CD4-positive, alpha-beta T cell (primary cell): ENCODE measurements around the gene NELFA. TPM values are rescaled to one million over a fixed set of nuclear protein-coding genes. Genes with fewer than 3 reads are reported as not detected.

Experiments
- ATAC-seq: fragments of 200-7000 bp; cut with Tn5 transposase; one replicate; pipeline ENCODE4 v1.10.0; 2022; ENCODE audit warnings: mild to moderate bottlenecking; ENCODE audit not compliant: poor library complexity
- CTCF ChIA-PET: fragments of 350-600 bp; sonication (Branson Sonifier 250); formaldehyde crosslinking; loops from one replicate; lab custom pipeline; 2021; ENCODE audit warnings: antibody characterized with exemption, inconsistent platforms; lab: Charles Lee
- POLR2A ChIA-PET: fragments of 350-600 bp; sonication (Branson Sonifier 250); formaldehyde crosslinking; loops from one replicate; lab custom pipeline; 2021; ENCODE audit warnings: antibody characterized with exemption, inconsistent platforms; lab: Charles Lee
- DNase-seq, 14 experiments: peaks; one replicate each; pipeline ENCODE4 v3.0.0-alpha.2; 2013 to 2020; ENCODE audit warnings: mixed read lengths in 2 of 14
- H3K27ac ChIP-seq, 2 donors: one replicate each; pipeline versions ENCODE4 v1.5.1 to v1.7.0; 2013; ENCODE audit warnings: low read length in 2 of 2, low read depth in 1 of 2, mild to moderate bottlenecking in 1 of 2
- H3K27me3 ChIP-seq, 2 experiments: 1 replicate in 1 of 2; 2 replicates in 1 of 2; pipeline versions ENCODE4 v1.6.1 to v1.7.0; 2013; ENCODE audit warnings: low read length in 2 of 2, control low read depth in 1 of 2, mild to moderate bottlenecking in 1 of 2, moderate library complexity in 1 of 2; ENCODE audit not compliant: insufficient read depth in 2 of 2, control insufficient read depth in 1 of 2
- H3K36me3 ChIP-seq: one replicate; pipeline ENCODE4 v1.6.1; 2013; ENCODE audit warnings: low read length, control low read depth; ENCODE audit not compliant: insufficient read depth
- H3K4me1 ChIP-seq: one replicate; pipeline ENCODE4 v1.6.1; 2013; ENCODE audit warnings: low read length, control low read depth; ENCODE audit not compliant: insufficient read depth
- H3K4me3 ChIP-seq: one replicate; pipeline ENCODE4 v1.5.1; 2013; ENCODE audit warnings: mild to moderate bottlenecking, low read length, moderate library complexity
- H3K9me3 ChIP-seq, 2 experiments: 1 replicate in 1 of 2; 2 replicates in 1 of 2; pipeline versions ENCODE4 v1.6.1 to v1.7.0; 2013; ENCODE audit warnings: low read length in 2 of 2, mild to moderate bottlenecking in 2 of 2, control low read depth in 1 of 2, moderate library complexity in 1 of 2; ENCODE audit not compliant: control insufficient read depth in 1 of 2, insufficient read depth in 1 of 2
- H3K27ac Mint-ChIP-seq: one replicate; pipeline ENCODE4 v1.8.0; 2020; ENCODE audit warnings: mixed read lengths
- H3K27me3 Mint-ChIP-seq: one replicate; pipeline ENCODE4 v1.8.0; 2021; ENCODE audit warnings: mixed read lengths
- H3K36me3 Mint-ChIP-seq: one replicate; pipeline ENCODE4 v1.8.0; 2021; ENCODE audit warnings: low read depth, mixed read lengths
- H3K4me1 Mint-ChIP-seq: one replicate; pipeline ENCODE4 v1.8.0; 2021; ENCODE audit warnings: low read depth, mixed read lengths
- H3K4me3 Mint-ChIP-seq: one replicate; pipeline ENCODE4 v1.8.0; 2020; ENCODE audit warnings: mild to moderate bottlenecking, mixed read lengths
- H3K9me3 Mint-ChIP-seq: one replicate; pipeline ENCODE4 v1.8.0; 2020; ENCODE audit warnings: mixed read lengths
- CTCF ChIP-seq: fragments of 200-600 bp; IDR thresholded peaks from one replicate; pipeline ENCODE4 v1.8.0; 2022; ENCODE audit warnings: antibody characterized with exemption, mild to moderate bottlenecking
- intact Hi-C, 2 experiments: fragments of 100-400 bp; cut with DNase I in 1 of 2; cut with micrococcal nuclease in 1 of 2; formaldehyde crosslinking; loops; one replicate each; pipeline versions ENCODE4 v1.15.1 to v1.9.0; 2023 to 2025; cut with DNase I, micrococcal nuclease
- total RNA-seq, 174 experiments: library from RNA in 2 of 174; stranded (reverse) in 2 of 174; gene quantifications; one replicate each; pipeline ENCODE4 v1.2.3 and lab custom pipeline; 2021 to 2026

The NELFA gene
- total RNA-seq, 2 experiments from 2014 or later, result 39.9 to 40.1 TPM

DNA sequence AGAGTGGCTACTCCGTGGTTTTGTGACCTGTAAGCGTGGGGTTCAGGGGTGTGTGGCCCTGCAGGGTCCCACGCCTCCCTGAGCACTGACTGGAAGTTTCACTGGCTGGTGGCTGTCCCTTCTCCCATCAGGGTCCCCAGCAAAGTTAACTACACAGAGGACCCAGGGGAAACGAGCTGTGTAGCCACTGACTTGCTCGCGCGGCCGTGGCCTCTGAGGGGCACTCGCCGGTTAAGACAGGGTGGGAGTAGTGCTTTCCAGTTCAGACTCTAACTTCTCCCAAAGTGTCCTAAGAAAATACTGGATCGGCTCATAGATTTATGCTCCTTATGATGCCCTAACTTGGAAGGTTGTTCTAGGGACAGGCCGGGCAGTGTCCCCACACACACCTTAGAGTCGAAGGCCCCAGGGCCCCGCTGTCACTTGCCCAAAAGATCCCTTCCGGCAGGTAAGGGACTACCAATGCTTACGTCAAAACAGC lies 28.2 kb downstream of the NELFA start:
- no peaks in the 10 kb centered on the region for H3K4me1 Mint-ChIP-seq
- peak overlapping the region; percentile 35 for H3K27ac Mint-ChIP-seq
- Histone ChIP-seq H3K27ac (no peak overlapping the region), H3K27me3 (no peaks in the 10 kb centered on the region), H3K4me3 (no peak overlapping the region), H3K4me1 (no peaks in the 10 kb centered on the region), H3K36me3 (peaks cover 90% of the 10 kb centered on the region), H3K9me3 (no peaks in the 10 kb centered on the region)
- CTCF ChIA-PET, result no interaction called here
- no peaks in the 10 kb centered on the region for H3K27me3 Mint-ChIP-seq
- intact Hi-C loops, result no loop called here
- no peak for TF ChIP-seq CTCF
- DNase-seq, result no peak
- H3K4me3 Mint-ChIP-seq, result no peak overlapping the region
- POLR2A ChIA-PET, result no interaction called here
- no peak for ATAC-seq
- H3K9me3 Mint-ChIP-seq, result no peaks in the 10 kb centered on the region
- H3K36me3 Mint-ChIP-seq, result peaks cover 78% of the 10 kb centered on the region

GRCh38 chr4:1979477-1980196 lies 29.1 kb downstream of the NELFA start:
- H3K36me3 ChIP-seq, result peaks cover 89% of the 10 kb centered on the region
- no peaks in the 10 kb centered on the region for H3K9me3 Mint-ChIP-seq
- CTCF ChIA-PET, result no interaction called here
- no peak for ATAC-seq
- H3K4me3 ChIP-seq, result no peak overlapping the region
- DNase-seq, result no peak
- no peak for TF ChIP-seq CTCF
- no peaks in the 10 kb centered on the region for H3K27me3 Mint-ChIP-seq
- H3K27ac ChIP-seq, result peak overlapping the region in 1 of 2 donors; percentile 30
- H3K27ac Mint-ChIP-seq, result peak overlapping the region; percentile 35
- H3K36me3 Mint-ChIP-seq, result peaks cover 78% of the 10 kb centered on the region
- H3K9me3 ChIP-seq, result no peaks in the 10 kb centered on the region
- no peaks in the 10 kb centered on the region for H3K4me1 Mint-ChIP-seq
- POLR2A ChIA-PET, result no interaction called here
- no peaks in the 10 kb centered on the region for H3K4me1 ChIP-seq
- H3K4me3 Mint-ChIP-seq, result no peak overlapping the region
- no peaks in the 10 kb centered on the region for H3K27me3 ChIP-seq
- intact Hi-C loops, result no loop called here

- DNase-seq, result no peak
These were observed 29.9 kb downstream of the NELFA start for GRCh38 chr4:1978741-1979476.

More at GRCh38 chr4:1978741-1979476, 29.9 kb downstream of the NELFA start:
- Mint-ChIP-seq H3K4me1 (no peaks in the 10 kb centered on the region), H3K9me3 (no peaks in the 10 kb centered on the region), H3K36me3 (peaks cover 73% of the 10 kb centered on the region), H3K4me3 (no peak overlapping the region), H3K27ac (no peak overlapping the region), H3K27me3 (no peaks in the 10 kb centered on the region)
- no peak overlapping the region for H3K4me3 ChIP-seq
- TF ChIP-seq CTCF, result no peak
- H3K27ac ChIP-seq, result no peak overlapping the region
- no peaks in the 10 kb centered on the region for H3K27me3 ChIP-seq
- H3K4me1 ChIP-seq, result no peaks in the 10 kb centered on the region
- no peaks in the 10 kb centered on the region for H3K9me3 ChIP-seq
- POLR2A ChIA-PET, result no interaction called here
- ATAC-seq, result no peak
- CTCF ChIA-PET, result no interaction called here
- H3K36me3 ChIP-seq, result peaks cover 85% of the 10 kb centered on the region
- intact Hi-C loops, result no loop called here
